Suprapubic skin (tissue), 4 donors: ENCODE results near the gene MMP13. TPM values are rescaled to one million over a fixed set of nuclear protein-coding genes. Genes with fewer than 3 reads are reported as not detected.

Source experiments
- total RNA-seq, 4 donors: library from RNA; depleted of rRNA; stranded (reverse); fragments of >200 nt; gene quantifications; one replicate each; pipeline ENCODE4 v1.1.0, GENCODE V29; 2016

The MMP13 gene
- total RNA-seq, 4 donors from 2014 or later = 0.72 to 3.3 TPM; not detected in 2

Other genes starting within 250 kb of the MMP13 start
- under 1 TPM in 1 of 4 donors, not detected in 3; 0.65 TPM for gene MMP27, start 250.0 kb downstream of the MMP13 start, total RNA-seq
- under 1 TPM in 1 of 4 donors, not detected in 3; 0.15 TPM for gene MMP8, start 230.8 kb downstream of the MMP13 start, total RNA-seq
- gene MMP10, start 175.1 kb downstream of the MMP13 start, total RNA-seq = not detected
- under 1 TPM in 1 of 4 donors, not detected in 3; 0.40 TPM for gene MMP1, start 157.6 kb downstream of the MMP13 start, total RNA-seq
- 10 to 100 TPM in 1 of 4 donors, 1 to 10 TPM in 3; 1.4 to 17.2 (median 4.6) TPM for gene MMP3, start 112.1 kb downstream of the MMP13 start, total RNA-seq
- gene MMP12, start 80.8 kb downstream of the MMP13 start, total RNA-seq = not detected
- 10 to 100 TPM; 31.2 to 72.2 (median 49.0) TPM for gene DCUN1D5, start 136.4 kb upstream of the MMP13 start, total RNA-seq
- gene DYNC2H1, start 153.7 kb upstream of the MMP13 start, total RNA-seq = 10 to 100 TPM in 2 of 4 donors, 1 to 10 TPM in 2; 8.4 to 33.2 (median 11.5) TPM